Lung microvascular endothelial cell (primary cell): ENCODE data around the gene NINJ1. TPM values are rescaled to one million over a fixed set of nuclear protein-coding genes. Genes with fewer than 3 reads are reported as not detected.

Experiments
- DNase-seq, 2 donors: peaks; one replicate each; pipeline versions ENCODE4 v3.0.0 to v3.0.0-alpha.2; 2010; ENCODE audit warnings: low read depth in 2 of 2
- total RNA-seq: library from RNA; depleted of rRNA; stranded (reverse); fragments of >200 nt; gene quantifications from 2 replicates; pipeline ENCODE4 v1.2.1, GENCODE V29; 2014

The NINJ1 gene
- 34.7 and 37.5 TPM in 2 replicates for total RNA-seq

GRCh38 chr9:93134015-93134739 lies at the start of gene NINJ1:
NINJ1 (minus strand) TSS chr9:93134251; CDS start chr9:93134217, 34 bp downstream.
- peak; percentile 74 for DNase-seq

GRCh38 chr9:93183131-93183662 lies 49.1 kb upstream of the NINJ1 start:
- no peak for DNase-seq

- DNase-seq = no peak
Measured at GRCh38 chr9:93182572-93182971, 48.5 kb upstream of the NINJ1 start.

GRCh38 chr9:93181672-93182435 lies 47.8 kb upstream of the NINJ1 start:
- DNase-seq = no peak

GRCh38 chr9:93180938-93181337 lies 46.9 kb upstream of the NINJ1 start:
- no peak for DNase-seq

- no peak for DNase-seq
Measured at GRCh38 chr9:93178851-93179786, 45.1 kb upstream of the NINJ1 start.

GRCh38 chr9:93177676-93178075 lies 43.6 kb upstream of the NINJ1 start:
- no peak for DNase-seq

- no peak for DNase-seq
Measured at GRCh38 chr9:93174976-93175375, 40.9 kb upstream of the NINJ1 start.

- DNase-seq = peak; percentile 50 to 63
Measured at GRCh38 chr9:93173365-93174051, 39.5 kb upstream of the NINJ1 start.

GRCh38 chr9:93172666-93173364 lies 38.8 kb upstream of the NINJ1 start:
- DNase-seq = no peak

GRCh38 chr9:93171261-93171990 lies 37.4 kb upstream of the NINJ1 start:
- no peak for DNase-seq

GRCh38 chr9:93170571-93170970 lies 36.5 kb upstream of the NINJ1 start:
- no peak for DNase-seq

- DNase-seq = no peak
Measured at GRCh38 chr9:93169444-93169843, 35.4 kb upstream of the NINJ1 start.

GRCh38 chr9:93168581-93168980 lies 34.5 kb upstream of the NINJ1 start:
- no peak for DNase-seq

GRCh38 chr9:93167838-93168237 lies 33.8 kb upstream of the NINJ1 start:
- no peak for DNase-seq

GRCh38 chr9:93167185-93167584 lies 33.1 kb upstream of the NINJ1 start:
- DNase-seq = no peak

- no peak for DNase-seq
Measured at GRCh38 chr9:93166699-93167098, 32.6 kb upstream of the NINJ1 start.

GRCh38 chr9:93164085-93164484 lies 30.0 kb upstream of the NINJ1 start:
- DNase-seq = no peak

GRCh38 chr9:93161786-93162562 lies 27.9 kb upstream of the NINJ1 start:
- DNase-seq = peak in 1 of 2 donors; percentile 37
